Mammary epithelial cell (primary cell): ENCODE data around the gene STARD3NL.

Experiments
- EZH2 ChIP-seq: IDR thresholded peaks from 2 replicates; pipeline ENCODE4 v1.6.1; 2012; ENCODE audit warnings: low read length, inconsistent platforms, borderline replicate concordance
- TF ChIP-seq, protein P1 (sequence below), 2 donors: IDR thresholded peaks in 1 of 2; conservative IDR thresholded peaks in 1 of 2; 2 replicates each; pipeline ENCODE4 v1.5.1; 2011 to 2012; ENCODE audit warnings: inconsistent platforms in 2 of 2, low read length in 2 of 2, mild to moderate bottlenecking in 2 of 2, control low read depth in 1 of 2, low read depth in 1 of 2; ENCODE audit not compliant: insufficient read depth in 1 of 2; ENCODE audit errors: extremely low read depth in 1 of 2

DNA sequence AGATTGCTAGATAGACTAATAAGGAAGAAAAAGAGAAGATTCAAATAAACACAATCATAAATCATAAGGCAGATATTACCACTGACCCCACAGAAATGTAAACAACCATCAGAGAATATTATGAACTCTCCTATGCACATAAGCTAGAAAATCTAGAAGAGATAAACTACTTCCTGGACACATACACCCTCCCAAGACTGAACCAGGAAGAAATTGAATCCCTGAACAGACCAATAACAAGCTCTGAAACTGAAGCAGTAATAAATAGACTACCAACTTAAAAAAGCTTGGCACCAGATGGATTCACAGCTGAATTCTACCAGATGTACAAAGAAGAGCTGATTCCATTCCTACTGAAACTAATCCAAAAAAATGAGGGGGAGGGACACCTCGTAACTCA, 24.5 kb upstream of the STARD3NL start:
- TF ChIP-seq, protein P1, sequence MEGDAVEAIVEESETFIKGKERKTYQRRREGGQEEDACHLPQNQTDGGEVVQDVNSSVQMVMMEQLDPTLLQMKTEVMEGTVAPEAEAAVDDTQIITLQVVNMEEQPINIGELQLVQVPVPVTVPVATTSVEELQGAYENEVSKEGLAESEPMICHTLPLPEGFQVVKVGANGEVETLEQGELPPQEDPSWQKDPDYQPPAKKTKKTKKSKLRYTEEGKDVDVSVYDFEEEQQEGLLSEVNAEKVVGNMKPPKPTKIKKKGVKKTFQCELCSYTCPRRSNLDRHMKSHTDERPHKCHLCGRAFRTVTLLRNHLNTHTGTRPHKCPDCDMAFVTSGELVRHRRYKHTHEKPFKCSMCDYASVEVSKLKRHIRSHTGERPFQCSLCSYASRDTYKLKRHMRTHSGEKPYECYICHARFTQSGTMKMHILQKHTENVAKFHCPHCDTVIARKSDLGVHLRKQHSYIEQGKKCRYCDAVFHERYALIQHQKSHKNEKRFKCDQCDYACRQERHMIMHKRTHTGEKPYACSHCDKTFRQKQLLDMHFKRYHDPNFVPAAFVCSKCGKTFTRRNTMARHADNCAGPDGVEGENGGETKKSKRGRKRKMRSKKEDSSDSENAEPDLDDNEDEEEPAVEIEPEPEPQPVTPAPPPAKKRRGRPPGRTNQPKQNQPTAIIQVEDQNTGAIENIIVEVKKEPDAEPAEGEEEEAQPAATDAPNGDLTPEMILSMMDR (conservative IDR thresholded peaks at IDR 0.05 in 1 of 2, IDR thresholded peaks at IDR 0.05 in 1 of 2; ENCODE audit: extremely low read depth in 1 of 2, insufficient read depth in 1 of 2, low read depth in 1 of 2, low read length in 2 of 2), result no peak
- TF ChIP-seq EZH2, result no peak
